B cell (primary cell): Measurements from ENCODE around the gene HIVEP1. TPM values are rescaled to one million over a fixed set of nuclear protein-coding genes. Genes with fewer than 3 reads are reported as not detected.
A peak's percentile ranks its signal among the peaks of the same experiment; 100 is the strongest.

Source experiments
- ATAC-seq: fragments of 200-7000 bp; cut with Tn5 transposase; one replicate; pipeline ENCODE4 v1.10.0; 2021; ENCODE audit warnings: low read depth, mild to moderate bottlenecking, moderate number of reproducible peaks, moderate library complexity
- CTCF ChIA-PET: fragments of 350-600 bp; sonication (Branson Sonifier 250); formaldehyde crosslinking; loops from one replicate; lab custom pipeline; 2021; ENCODE audit warnings: antibody characterized with exemption, inconsistent platforms; lab: Charles Lee
- POLR2A ChIA-PET: fragments of 350-600 bp; sonication (Branson Sonifier 250); formaldehyde crosslinking; loops from one replicate; lab custom pipeline; 2021; ENCODE audit warnings: antibody characterized with exemption; lab: Charles Lee
- DNase-seq: peaks from one replicate; pipeline ENCODE4 v3.0.0; 2013
- H2AFZ ChIP-seq: 2 replicates; pipeline ENCODE4 v1.6.1; 2012; ENCODE audit warnings: mild to moderate bottlenecking, low read depth, low read length; ENCODE audit not compliant: insufficient read depth, poor library complexity, severe bottlenecking
- H3K27ac ChIP-seq, 2 donors: 1 replicate in 1 of 2; 2 replicates in 1 of 2; pipeline ENCODE4 v1.5.1; 2012 to 2013; ENCODE audit warnings: low read length in 2 of 2, mild to moderate bottlenecking in 2 of 2, moderate library complexity in 1 of 2
- H3K27me3 ChIP-seq, 4 experiments: fragments of 200-600 bp in 1 of 4; sonication (generic) in 1 of 4; replicated peaks in 1 of 4; 1 replicate in 2 of 4; 2 replicates in 2 of 4; pipeline versions ENCODE4 v1.6.1 to v1.7.0; 2013 to 2016; ENCODE audit warnings: low read length in 3 of 4, mild to moderate bottlenecking in 2 of 4, mixed read lengths in 1 of 4, moderate library complexity in 1 of 4; ENCODE audit not compliant: insufficient read depth in 4 of 4, control insufficient read depth in 3 of 4; ENCODE audit errors: control extremely low read depth in 1 of 4
- H3K36me3 ChIP-seq, 2 experiments: replicated peaks in 1 of 2; 1 replicate in 1 of 2; 2 replicates in 1 of 2; pipeline versions ENCODE4 v1.6.1 to v1.7.1; 2013; ENCODE audit warnings: low read length in 1 of 2; ENCODE audit not compliant: insufficient read depth in 2 of 2, control insufficient read depth in 1 of 2; ENCODE audit errors: control extremely low read depth in 1 of 2, extremely low read depth in 1 of 2
- H3K4me1 ChIP-seq, 2 donors: fragments of 200-600 bp in 1 of 2; sonication (generic) in 1 of 2; 1 replicate in 1 of 2; 2 replicates in 1 of 2; pipeline versions ENCODE4 v1.5.1 to v1.6.1; 2013 to 2017; ENCODE audit warnings: low read length in 2 of 2; ENCODE audit not compliant: control insufficient read depth in 2 of 2, insufficient read depth in 2 of 2
- H3K4me2 ChIP-seq: replicated peaks from 2 replicates; pipeline ENCODE3; 2012; ENCODE audit warnings: mild to moderate bottlenecking, low read depth, low read length; ENCODE audit not compliant: poor library complexity, severe bottlenecking
- H3K4me3 ChIP-seq, 5 experiments: fragments of 200-600 bp in 1 of 5; sonication (generic) in 1 of 5; 1 replicate in 3 of 5; 2 replicates in 2 of 5; pipeline versions ENCODE4 v1.5.1 to v1.7.0; 2011 to 2016; ENCODE audit warnings: low read length in 4 of 5, mild to moderate bottlenecking in 4 of 5, low read depth in 2 of 5, control low read depth in 1 of 5, moderate library complexity in 1 of 5; ENCODE audit not compliant: insufficient read depth in 1 of 5; ENCODE audit errors: control extremely low read depth in 1 of 5, extremely low read depth in 1 of 5
- H3K79me2 ChIP-seq: fragments of 200-600 bp; sonication (generic); one replicate; pipeline ENCODE4 v1.6.0; 2016; ENCODE audit warnings: low read length; ENCODE audit not compliant: control insufficient read depth, insufficient read depth
- H3K9ac ChIP-seq: fragments of 200-600 bp; sonication (generic); 2 replicates; pipeline ENCODE4 v1.6.1; 2017; ENCODE audit warnings: mild to moderate bottlenecking, low read length, moderate library complexity
- H3K9me3 ChIP-seq, 3 donors: one replicate each; pipeline versions ENCODE4 v1.6.1 to v1.7.1; 2013; ENCODE audit warnings: low read length in 2 of 3; ENCODE audit not compliant: control insufficient read depth in 2 of 3, insufficient read depth in 1 of 3; ENCODE audit errors: control extremely low read depth in 1 of 3
- H4K20me1 ChIP-seq: 2 replicates; pipeline ENCODE4 v1.6.0; 2012; ENCODE audit warnings: mild to moderate bottlenecking, low read length; ENCODE audit not compliant: insufficient read depth, control insufficient read depth, poor library complexity, severe bottlenecking
- H3K27ac Mint-ChIP-seq: one replicate; pipeline ENCODE4 v1.8.0; 2021; ENCODE audit warnings: mixed read lengths
- H3K27me3 Mint-ChIP-seq: one replicate; pipeline ENCODE4 v1.8.0; 2021; ENCODE audit warnings: mixed read lengths
- H3K4me1 Mint-ChIP-seq: one replicate; pipeline ENCODE4 v1.8.0; 2021; ENCODE audit warnings: mixed read lengths
- H3K4me3 Mint-ChIP-seq: one replicate; pipeline ENCODE4 v1.8.0; 2021; ENCODE audit warnings: mixed read lengths
- H3K9me3 Mint-ChIP-seq: one replicate; pipeline ENCODE4 v1.8.0; 2022; ENCODE audit warnings: mixed read lengths; ENCODE audit not compliant: insufficient read depth
- CTCF ChIP-seq: fragments of 200-600 bp; IDR thresholded peaks from one replicate; pipeline ENCODE4 v1.8.0; 2022; ENCODE audit warnings: antibody characterized with exemption, mild to moderate bottlenecking
- EZH2 ChIP-seq: IDR thresholded peaks from 2 replicates; pipeline ENCODE4 v1.6.1; 2012; ENCODE audit warnings: borderline replicate concordance, low read depth, mild to moderate bottlenecking, moderate library complexity, low read length; ENCODE audit not compliant: insufficient read depth, poor library complexity, severe bottlenecking
- WGBS: methylation state at CpG from one replicate; pipeline ENCODE4 v1.1.5; 2013; ENCODE audit warnings: missing lambda C conversion rate; ENCODE audit not compliant: insufficient coverage; 5-methylcytosine and 5-hydroxymethylcytosine counted together
- intact Hi-C: fragments of 100-400 bp; cut with micrococcal nuclease; formaldehyde crosslinking; loops from one replicate; pipeline ENCODE4 v1.10.0; 2022
- polyA plus RNA-seq: library from polyadenylated mRNA; depleted of rRNA; stranded (reverse); fragments of >200 nt; gene quantifications from 2 replicates; pipeline ENCODE4 v1.2.3, GENCODE V29; 2012
- total RNA-seq, 2 donors: library from RNA; stranded (reverse); fragments of 120-200 nt in 1 of 2; gene quantifications; 1 replicate in 1 of 2; 2 replicates in 1 of 2; pipeline versions ENCODE4 v1.2.3 to v1.2.4, GENCODE V29; 2013 to 2022

The HIVEP1 gene
- total and polyA plus RNA-seq, 2 donors (not counting 1 experiment from before 2014, with no cell fraction given) = 11.3 to 96.5 TPM

GRCh38 chr6:12064131-12064530 is 52.0 kb downstream of the HIVEP1 start:
- H3K27me3 ChIP-seq = no peaks in the 10 kb centered on the region
- no peak for TF ChIP-seq EZH2
- no peak for TF ChIP-seq CTCF
- Mint-ChIP-seq H3K27ac (no peak overlapping the region), H3K4me3 (peak overlapping the region; percentile 23), H3K27me3 (no peaks in the 10 kb centered on the region), H3K4me1 (peaks cover 58% of the 10 kb centered on the region), H3K9me3 (no peaks in the 10 kb centered on the region)
- ATAC-seq (no peak), DNase-seq (no peak)
- no peaks in the 10 kb centered on the region for H4K20me1 ChIP-seq
- WGBS = 73% methylated on average over 3 of the region's 4 CpGs
- intact Hi-C loops = no loop called here
- no peak overlapping the region for H2AFZ ChIP-seq
- H3K9ac ChIP-seq = no peak overlapping the region
- CTCF ChIA-PET = no interaction called here
- no peak overlapping the region for H3K4me3 ChIP-seq
- peaks cover 40 to 41% of the 10 kb centered on the region in 2 donors for H3K4me1 ChIP-seq
- H3K4me2 ChIP-seq = no peak overlapping the region
- H3K36me3 ChIP-seq = no peaks in the 10 kb centered on the region
- no peak overlapping the region for H3K27ac ChIP-seq
- POLR2A ChIA-PET = no interaction called here
- H3K79me2 ChIP-seq = peaks cover 89% of the 10 kb centered on the region
- no peaks in the 10 kb centered on the region for H3K9me3 ChIP-seq

GRCh38 chr6:12064538-12065071 is 52.5 kb downstream of the HIVEP1 start:
- no peak overlapping the region for H3K9ac ChIP-seq
- H2AFZ ChIP-seq = no peak overlapping the region
- no peaks in the 10 kb centered on the region for H3K36me3 ChIP-seq
- peaks cover 37 to 41% of the 10 kb centered on the region in 2 donors for H3K4me1 ChIP-seq
- peaks cover 53% of the 10 kb centered on the region for H3K4me1 Mint-ChIP-seq
- H3K4me2 ChIP-seq = peak overlapping the region; percentile 47
- H3K9me3 Mint-ChIP-seq = no peaks in the 10 kb centered on the region
- H3K9me3 ChIP-seq = no peaks in the 10 kb centered on the region
- peak overlapping the region; percentile 88 for H3K27ac Mint-ChIP-seq
- no peaks in the 10 kb centered on the region for H3K27me3 ChIP-seq
- ChIA-PET CTCF (interaction anchor here (1.2 to 2.1 kb wide), 6 partner anchors 9 to 169 kb away, joined by 3 to 15 read pairs (median 6); no protein-coding TSS in a partner anchor), POLR2A (interaction anchor here (0.6 to 1.3 kb wide), 3 partner anchors 15 to 52 kb away, joined by 3 to 4 read pairs (median 4); partner anchors contain the start of gene HIVEP1)
- TF ChIP-seq CTCF = no peak
- TF ChIP-seq EZH2 = no peak
- WGBS = no CpG with 5 or more reads among the region's 3 CpGs
- peak overlapping the region in 1 of 2 donors; percentile 50 for H3K27ac ChIP-seq
- peaks cover 86% of the 10 kb centered on the region for H3K79me2 ChIP-seq
- DNase-seq = no peak
- no peak overlapping the region for H3K4me3 ChIP-seq
- intact Hi-C loops = no loop called here
- no peaks in the 10 kb centered on the region for H4K20me1 ChIP-seq
- H3K4me3 Mint-ChIP-seq = peak overlapping the region; percentile 77
- H3K27me3 Mint-ChIP-seq = no peaks in the 10 kb centered on the region
- ATAC-seq = no peak
